GM12891 (cell line): Measurements from ENCODE around the gene PTPRD.

ENCODE experiments used
- POLR2A ChIP-seq: IDR thresholded peaks from 2 replicates; pipeline ENCODE4 v1.6.1; 2011; ENCODE audit warnings: low read depth, low read length, control low read depth
- POLR2AphosphoS5 ChIP-seq: IDR thresholded peaks from 2 replicates; pipeline ENCODE4 v1.6.1; 2011; ENCODE audit warnings: low read depth, low read length, control low read depth
- SPI1 ChIP-seq: IDR thresholded peaks from 2 replicates; pipeline ENCODE4 v1.6.1; 2011; ENCODE audit warnings: low read depth, low read length, control low read depth
- TAF1 ChIP-seq: IDR thresholded peaks from 2 replicates; pipeline ENCODE4 v1.6.1; 2011; ENCODE audit warnings: low read depth, low read length, control low read depth

DNA sequence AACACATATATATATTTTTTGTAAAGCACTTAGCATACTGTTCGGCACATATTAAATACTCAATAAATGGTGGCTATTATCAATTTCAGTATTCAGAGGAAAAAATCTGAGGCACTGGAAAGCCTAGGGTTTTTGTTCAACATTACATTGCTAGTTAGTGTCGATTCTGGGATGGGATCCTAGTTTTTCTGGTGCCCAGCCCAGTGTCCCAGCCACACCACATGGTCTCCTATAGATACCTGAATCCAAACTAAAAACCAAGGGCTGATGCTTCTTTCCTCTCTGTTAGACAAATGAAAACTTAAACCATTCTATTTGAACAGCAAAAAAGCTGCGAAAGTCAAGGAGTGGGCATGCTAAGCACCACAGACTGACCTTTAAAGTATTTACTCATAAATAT, 2002.5 kb downstream of the PTPRD start:
- TF ChIP-seq POLR2A (no peak), SPI1 (no peak), POLR2AphosphoS5 (no peak), TAF1 (no peak)
